ENCODE data around the gene FAM83E.

GRCh38 chr19:48635263-48635965 is 20.5 kb upstream of the FAM83E start:
- TF ChIP-seq CTCF (IDR thresholded peaks at IDR 0.05; ENCODE audit: poor library complexity, severe bottlenecking) (no peak), SMC3 (conservative IDR thresholded peaks at IDR 0.05; ENCODE audit: poor library complexity) (no peak)

Measured in neural cell (in vitro differentiated cells).